ENCODE results near the gene EDEM3.

Gene EDEM3

GRCh38 chr1:184739070-184739469, 15.6 kb downstream of the EDEM3 start:
- H3K27ac ChIP-seq, result no peak overlapping the region
- TF ChIP-seq CTCF (IDR thresholded peaks at IDR 0.05), result no peak

GRCh38 chr1:184734980-184735379, 19.7 kb downstream of the EDEM3 start:
- peaks cover 64% of the 10 kb centered on the region for H3K36me3 ChIP-seq
- peak overlapping the region; percentile 24 for H3K27ac ChIP-seq
- no peaks in the 10 kb centered on the region for H3K9me3 ChIP-seq
- H3K4me3 ChIP-seq (ENCODE audit: low read depth in 1 of 2, low read length in 1 of 2), result no peak overlapping the region
- no peaks in the 10 kb centered on the region for H3K27me3 ChIP-seq
- H3K4me1 ChIP-seq (ENCODE audit: control insufficient read depth in 1 of 2, insufficient read depth in 1 of 2, low read depth in 1 of 2, low read length in 1 of 2), result no peaks in the 10 kb centered on the region
- TF ChIP-seq CTCF (IDR thresholded peaks at IDR 0.05), result no peak

More at GRCh38 chr1:184739070-184739469, 15.6 kb downstream of the EDEM3 start:
- Histone ChIP-seq H3K9me3 (no peaks in the 10 kb centered on the region), H3K4me3 (ENCODE audit: low read depth in 1 of 2, low read length in 1 of 2) (no peak overlapping the region), H3K4me1 (ENCODE audit: control insufficient read depth in 1 of 2, insufficient read depth in 1 of 2, low read depth in 1 of 2, low read length in 1 of 2) (no peaks in the 10 kb centered on the region), H3K36me3 (peaks cover 30% of the 10 kb centered on the region), H3K27me3 (no peaks in the 10 kb centered on the region)

- Histone ChIP-seq H3K4me1 (ENCODE audit: control insufficient read depth in 1 of 2, insufficient read depth in 1 of 2, low read depth in 1 of 2, low read length in 1 of 2) (no peaks in the 10 kb centered on the region), H3K27ac (no peak overlapping the region), H3K4me3 (ENCODE audit: low read depth in 1 of 2, low read length in 1 of 2) (no peak overlapping the region), H3K9me3 (no peaks in the 10 kb centered on the region), H3K27me3 (no peaks in the 10 kb centered on the region), H3K36me3 (peaks cover 80% of the 10 kb centered on the region)
- TF ChIP-seq CTCF (IDR thresholded peaks at IDR 0.05), result no peak
Observed at GRCh38 chr1:184724843-184725242, 29.8 kb downstream of the EDEM3 start.

GRCh38 chr1:184716158-184716557, 38.5 kb downstream of the EDEM3 start:
- Histone ChIP-seq H3K9me3 (no peaks in the 10 kb centered on the region), H3K4me3 (ENCODE audit: low read depth in 1 of 2, low read length in 1 of 2) (no peak overlapping the region), H3K36me3 (peaks cover 100% of the 10 kb centered on the region), H3K4me1 (ENCODE audit: control insufficient read depth in 1 of 2, insufficient read depth in 1 of 2, low read depth in 1 of 2, low read length in 1 of 2) (no peaks in the 10 kb centered on the region), H3K27me3 (no peaks in the 10 kb centered on the region), H3K27ac (no peak overlapping the region)
- TF ChIP-seq CTCF (IDR thresholded peaks at IDR 0.05), result no peak

GRCh38 chr1:184709418-184709817, 45.2 kb downstream of the EDEM3 start:
- H3K4me1 ChIP-seq (ENCODE audit: control insufficient read depth in 1 of 2, insufficient read depth in 1 of 2, low read depth in 1 of 2, low read length in 1 of 2), result no peaks in the 10 kb centered on the region
- peaks cover 4% of the 10 kb centered on the region for H3K9me3 ChIP-seq
- H3K36me3 ChIP-seq, result peaks cover 99% of the 10 kb centered on the region
- no peak overlapping the region for H3K4me3 ChIP-seq (ENCODE audit: low read depth in 1 of 2, low read length in 1 of 2)
- H3K27ac ChIP-seq, result no peak overlapping the region
- no peak for TF ChIP-seq CTCF (IDR thresholded peaks at IDR 0.05)
- no peaks in the 10 kb centered on the region for H3K27me3 ChIP-seq
